Endothelial cell of umbilical vein (primary cell): Measurements from ENCODE around the gene SHISA6. TPM values are rescaled to one million over a fixed set of nuclear protein-coding genes. Genes with fewer than 3 reads are reported as not detected.

ENCODE experiments used
- BruUV-seq: library from RNA; stranded (reverse); fragments of 400-500 nt; replicated peaks from 2 replicates; lab custom pipeline; 2021; lab: Mats Ljungman, UMichigan
- CTCF ChIA-PET: fragments of 300-600, 350-600 bp; sonication (Branson Sonifier 250); formaldehyde crosslinking; loops from one replicate; lab custom pipeline; 2021; ENCODE audit warnings: antibody characterized with exemption, inconsistent platforms; lab: Charles Lee
- POLR2A ChIA-PET: fragments of 300-600, 350-600 bp; sonication (Branson Sonifier 250); formaldehyde crosslinking; loops from one replicate; lab custom pipeline; 2021; ENCODE audit warnings: antibody characterized with exemption, inconsistent platforms; lab: Charles Lee
- DNase-seq: peaks from one replicate; pipeline ENCODE4 v3.0.0-alpha.2; 2011; ENCODE audit warnings: low read depth, low spot score
- FAIRE-seq: peaks from 2 replicates; lab custom pipeline; 2011; peaks lifted over from hg19 to GRCh38; lab: Jason Lieb, UNC
- H2AFZ ChIP-seq: 2 replicates; pipeline ENCODE4 v1.6.0; 2012; ENCODE audit warnings: low read depth, low read length, control low read depth, inconsistent platforms
- H3K27ac ChIP-seq: 2 replicates; pipeline ENCODE4 v1.5.1; 2011; ENCODE audit warnings: low read depth, mild to moderate bottlenecking, control low read depth, low read length, moderate library complexity; ENCODE audit not compliant: insufficient read depth
- H3K27me3 ChIP-seq, 2 experiments: 2 replicates each; pipeline versions ENCODE4 v1.6.0 to v1.6.1; 2011; ENCODE audit warnings: low read length in 2 of 2, mixed read lengths in 1 of 2; ENCODE audit not compliant: control insufficient read depth in 2 of 2, insufficient read depth in 2 of 2
- H3K36me3 ChIP-seq, 2 experiments: 2 replicates in 1 of 2; 3 replicates in 1 of 2; pipeline ENCODE4 v1.5.1; 2011; ENCODE audit warnings: low read length in 2 of 2, mild to moderate bottlenecking in 1 of 2, moderate library complexity in 1 of 2; ENCODE audit not compliant: control insufficient read depth in 2 of 2, insufficient read depth in 2 of 2; ENCODE audit errors: extremely low read depth in 1 of 2
- H3K4me1 ChIP-seq: 3 replicates; pipeline ENCODE4 v1.5.1; 2011; ENCODE audit warnings: mild to moderate bottlenecking, low read length; ENCODE audit not compliant: control insufficient read depth, insufficient read depth; ENCODE audit errors: extremely low read depth
- H3K4me2 ChIP-seq: 2 replicates; pipeline ENCODE4 v1.6.1; 2011; ENCODE audit warnings: low read length, control low read depth, mixed read lengths; ENCODE audit not compliant: insufficient read depth
- H3K4me3 ChIP-seq, 3 experiments: fragments of 200-600 bp in 1 of 3; sonication (generic), shearing (Covaris generic) in 1 of 3; replicated peaks in 1 of 3; 2 replicates each; pipeline ENCODE4 v1.5.1; 2011 to 2016; ENCODE audit warnings: control low read depth in 3 of 3, low read length in 3 of 3, mild to moderate bottlenecking in 2 of 3, inconsistent platforms in 1 of 3, low read depth in 1 of 3, moderate library complexity in 1 of 3; ENCODE audit not compliant: insufficient read depth in 1 of 3
- H3K79me2 ChIP-seq: 2 replicates; pipeline ENCODE4 v1.6.0; 2012; ENCODE audit warnings: low read length, inconsistent platforms; ENCODE audit not compliant: control insufficient read depth, insufficient read depth
- H3K9ac ChIP-seq: replicated peaks from 2 replicates; pipeline ENCODE3; 2011; ENCODE audit warnings: low read length, control low read depth; ENCODE audit not compliant: insufficient read depth; ENCODE audit errors: extremely low read depth
- H3K9me1 ChIP-seq: replicated peaks from 3 replicates; pipeline ENCODE4 v1.6.0; 2011; ENCODE audit warnings: mild to moderate bottlenecking, low read length; ENCODE audit not compliant: control insufficient read depth, insufficient read depth; ENCODE audit errors: extremely low read depth
- H3K9me3 ChIP-seq: replicated peaks from 2 replicates; pipeline ENCODE4 v1.5.1; 2012; ENCODE audit warnings: low read length, inconsistent platforms; ENCODE audit not compliant: control insufficient read depth, insufficient read depth
- H4K20me1 ChIP-seq: replicated peaks from 2 replicates; pipeline ENCODE3; 2011; ENCODE audit warnings: mild to moderate bottlenecking, low read length; ENCODE audit not compliant: control insufficient read depth, insufficient read depth; ENCODE audit errors: extremely low read depth
- EZH2 ChIP-seq: IDR thresholded peaks from 2 replicates; pipeline ENCODE4 v1.6.1; 2012; ENCODE audit warnings: borderline replicate concordance, low read depth, mild to moderate bottlenecking, moderate library complexity, low read length, inconsistent platforms; ENCODE audit not compliant: severe bottlenecking
- FOS ChIP-seq: IDR thresholded peaks from 2 replicates; pipeline ENCODE4 v1.6.1; 2011; ENCODE audit warnings: mild to moderate bottlenecking, low read length, moderate library complexity, borderline replicate concordance; ENCODE audit not compliant: insufficient read depth
- GATA2 ChIP-seq: IDR thresholded peaks from 2 replicates; pipeline ENCODE4 v1.7.0; 2011; ENCODE audit warnings: low read depth, mild to moderate bottlenecking, moderate library complexity, mixed read lengths, low read length; ENCODE audit not compliant: insufficient read length, insufficient read depth
- JUN ChIP-seq: IDR thresholded peaks from 2 replicates; pipeline ENCODE4 v1.6.1; 2011; ENCODE audit warnings: borderline replicate concordance, low read depth; ENCODE audit not compliant: insufficient read length, insufficient read depth
- MYC ChIP-seq: IDR thresholded peaks from one replicate; pipeline ENCODE4 v1.6.1; 2011; ENCODE audit warnings: mild to moderate bottlenecking, low read depth, low read length
- POLR2A ChIP-seq: IDR thresholded peaks from 2 replicates; pipeline ENCODE4 v1.6.1; 2012; ENCODE audit warnings: low read depth, mild to moderate bottlenecking, control low read depth, low read length
- POLR2AphosphoS5 ChIP-seq: IDR thresholded peaks from 2 replicates; pipeline ENCODE4 v1.6.1; 2012; ENCODE audit warnings: low read depth, mild to moderate bottlenecking, control low read depth, low read length, moderate library complexity; ENCODE audit not compliant: insufficient read depth
- dilution Hi-C: fragments of 300-500 bp; cut with MboI; formaldehyde crosslinking; loops from one replicate; pipeline ENCODE4 v1.15.0; 2019; ENCODE audit warnings: low sequenced_read_pairs; ENCODE audit not compliant: extremely low pct_ligation_motif_present
- intact Hi-C: fragments of 100-400 bp; cut with micrococcal nuclease; formaldehyde crosslinking; loops from one replicate; pipeline ENCODE4 v1.10.0; 2022
- polyA plus RNA-seq, 4 experiments: library from polyadenylated mRNA; depleted of rRNA in 3 of 4; stranded (reverse) in 3 of 4; unstranded in 1 of 4; fragments of >200 nt; gene quantifications; 2 replicates each; pipeline versions ENCODE4 v1.2.1 to v1.2.3, GENCODE V29; 2011 to 2012; ENCODE audit warnings: missing spikeins in 1 of 4
- total RNA-seq: library from RNA; stranded (reverse); gene quantifications from 2 replicates; pipeline ENCODE4 v1.2.3, GENCODE V29; 2021
- TF ChIP-seq, protein P1 (sequence below), 2 donors: IDR thresholded peaks; 1 replicate in 1 of 2; 2 replicates in 1 of 2; pipeline ENCODE4 v1.5.1; 2011; ENCODE audit warnings: low read length in 2 of 2, mild to moderate bottlenecking in 2 of 2, moderate library complexity in 2 of 2, control low read depth in 1 of 2, inconsistent platforms in 1 of 2, low read depth in 1 of 2; ENCODE audit not compliant: insufficient read depth in 1 of 2; ENCODE audit errors: extremely low read depth in 1 of 2
- TF ChIP-seq, protein P2 (sequence below): IDR thresholded peaks from 2 replicates; pipeline ENCODE4 v1.6.1; 2011; ENCODE audit not compliant: insufficient read depth, insufficient read length

Gene SHISA6
- total and polyA plus RNA-seq, 2 donors (not counting 3 experiments of a cell fraction or from before 2014, with no cell fraction given), result not detected

DNA sequence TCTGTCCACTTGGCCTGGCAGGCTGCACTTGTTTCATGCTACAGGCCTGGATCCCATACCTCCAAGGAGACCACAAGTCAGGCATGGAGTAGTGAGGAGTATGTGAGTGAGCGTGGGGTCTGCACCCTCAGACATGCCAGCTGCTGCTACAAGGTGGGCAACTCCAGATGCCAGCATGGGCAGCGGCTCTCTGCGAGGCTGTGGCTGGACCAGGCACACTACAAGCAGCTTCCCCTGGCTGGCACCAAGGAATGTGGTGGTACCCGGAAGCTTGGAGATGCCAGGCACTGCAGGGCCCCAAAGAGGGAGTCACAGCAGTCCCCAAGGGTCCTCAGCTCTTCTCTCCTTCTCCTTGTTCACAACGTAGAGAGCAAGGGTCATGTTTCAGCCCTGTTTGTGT lies 341.2 kb downstream of the SHISA6 start:
- Histone ChIP-seq H3K4me3 (no peak overlapping the region), H3K9me3 (peaks cover 2% of the 10 kb centered on the region), H3K4me1 (no peaks in the 10 kb centered on the region), H3K9ac (no peak overlapping the region), H3K9me1 (no peaks in the 10 kb centered on the region), H4K20me1 (no peaks in the 10 kb centered on the region), H3K36me3 (no peaks in the 10 kb centered on the region), H3K27ac (no peak overlapping the region), H3K79me2 (no peaks in the 10 kb centered on the region), H3K4me2 (no peak overlapping the region), H3K27me3 (no peaks in the 10 kb centered on the region), H2AFZ (no peak overlapping the region)
- DNase-seq (no peak), FAIRE-seq (no peak)
- ChIA-PET CTCF (interaction anchor here (1.6 kb wide), 1 partner anchor 8 kb away, joined by 4 read pairs; no protein-coding TSS in a partner anchor), POLR2A (no interaction called here)
- dilution Hi-C loops, result no loop called here
- intact Hi-C loops, result no loop called here
- BruUV-seq, result no TSS peak
- TF ChIP-seq GATA2 (no peak), POLR2AphosphoS5 (no peak), EZH2 (no peak), MYC (no peak), POLR2A (no peak), FOS (no peak), JUN (no peak)
- TF ChIP-seq, protein P1, sequence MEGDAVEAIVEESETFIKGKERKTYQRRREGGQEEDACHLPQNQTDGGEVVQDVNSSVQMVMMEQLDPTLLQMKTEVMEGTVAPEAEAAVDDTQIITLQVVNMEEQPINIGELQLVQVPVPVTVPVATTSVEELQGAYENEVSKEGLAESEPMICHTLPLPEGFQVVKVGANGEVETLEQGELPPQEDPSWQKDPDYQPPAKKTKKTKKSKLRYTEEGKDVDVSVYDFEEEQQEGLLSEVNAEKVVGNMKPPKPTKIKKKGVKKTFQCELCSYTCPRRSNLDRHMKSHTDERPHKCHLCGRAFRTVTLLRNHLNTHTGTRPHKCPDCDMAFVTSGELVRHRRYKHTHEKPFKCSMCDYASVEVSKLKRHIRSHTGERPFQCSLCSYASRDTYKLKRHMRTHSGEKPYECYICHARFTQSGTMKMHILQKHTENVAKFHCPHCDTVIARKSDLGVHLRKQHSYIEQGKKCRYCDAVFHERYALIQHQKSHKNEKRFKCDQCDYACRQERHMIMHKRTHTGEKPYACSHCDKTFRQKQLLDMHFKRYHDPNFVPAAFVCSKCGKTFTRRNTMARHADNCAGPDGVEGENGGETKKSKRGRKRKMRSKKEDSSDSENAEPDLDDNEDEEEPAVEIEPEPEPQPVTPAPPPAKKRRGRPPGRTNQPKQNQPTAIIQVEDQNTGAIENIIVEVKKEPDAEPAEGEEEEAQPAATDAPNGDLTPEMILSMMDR (IDR thresholded peaks at IDR 0.05; ENCODE audit: extremely low read depth in 1 of 2, insufficient read depth in 1 of 2, low read depth in 1 of 2, low read length in 2 of 2), result no peak
- TF ChIP-seq, protein P2, sequence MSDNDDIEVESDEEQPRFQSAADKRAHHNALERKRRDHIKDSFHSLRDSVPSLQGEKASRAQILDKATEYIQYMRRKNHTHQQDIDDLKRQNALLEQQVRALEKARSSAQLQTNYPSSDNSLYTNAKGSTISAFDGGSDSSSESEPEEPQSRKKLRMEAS, result no peak
